T-cell (primary cell): ENCODE results near the gene MIA. TPM values are rescaled to one million over a fixed set of nuclear protein-coding genes. Genes with fewer than 3 reads are reported as not detected.

Experiments
- ATAC-seq, 4 experiments: fragments of 200-7000 bp in 3 of 4; fragments of 150-1000 bp in 1 of 4; cut with Tn5 transposase; replicated peaks in 1 of 4; 1 replicate in 3 of 4; 2 replicates in 1 of 4; pipeline ENCODE4 v1.10.0; 2021; ENCODE audit warnings: moderate library complexity in 3 of 4, mild to moderate bottlenecking in 2 of 4, moderate number of reproducible peaks in 1 of 4
- CTCF ChIA-PET, 2 donors: fragments of 300-600 bp; sonication (Branson Sonifier 250); formaldehyde crosslinking; loops; one replicate each; lab custom pipeline; 2022; ENCODE audit warnings: antibody characterized with exemption in 2 of 2; lab: Charles Lee
- POLR2A ChIA-PET, 2 donors: fragments of 300-600 bp; sonication (Branson Sonifier 250); formaldehyde crosslinking; loops; one replicate each; lab custom pipeline; 2022; ENCODE audit warnings: antibody characterized with exemption in 2 of 2; lab: Charles Lee
- DNase-seq, 35 experiments: peaks; one replicate each; pipeline versions ENCODE4 v3.0.0 to v3.0.0-alpha.2; 2013 to 2023
- H3K27ac ChIP-seq: one replicate; pipeline ENCODE4 v1.5.1; 2013; ENCODE audit warnings: low read length
- H3K27me3 ChIP-seq, 2 experiments: replicated peaks in 1 of 2; 1 replicate in 1 of 2; 2 replicates in 1 of 2; pipeline versions ENCODE4 v1.6.1 to v1.7.0; 2013; ENCODE audit warnings: low read length in 1 of 2, mixed read lengths in 1 of 2; ENCODE audit not compliant: control insufficient read depth in 2 of 2, insufficient read depth in 2 of 2; ENCODE audit errors: extremely low read depth in 1 of 2
- H3K36me3 ChIP-seq, 2 donors: 1 replicate in 1 of 2; 2 replicates in 1 of 2; pipeline versions ENCODE4 v1.6.1 to v1.7.0; 2013; ENCODE audit warnings: low read length in 1 of 2; ENCODE audit not compliant: control insufficient read depth in 2 of 2, insufficient read depth in 1 of 2; ENCODE audit errors: extremely low read depth in 1 of 2
- H3K4me1 ChIP-seq, 2 experiments: 1 replicate in 1 of 2; 2 replicates in 1 of 2; pipeline versions ENCODE4 v1.6.1 to v1.7.0; 2013; ENCODE audit warnings: low read length in 2 of 2, mixed read lengths in 1 of 2; ENCODE audit not compliant: insufficient read depth in 2 of 2, control insufficient read depth in 1 of 2; ENCODE audit errors: extremely low read depth in 1 of 2
- H3K4me3 ChIP-seq, 2 donors: 1 replicate in 1 of 2; 2 replicates in 1 of 2; pipeline versions ENCODE4 v1.5.1 to v1.7.0; 2013; ENCODE audit warnings: mild to moderate bottlenecking in 2 of 2, low read length in 1 of 2, moderate library complexity in 1 of 2; ENCODE audit not compliant: control insufficient read depth in 1 of 2; ENCODE audit errors: extremely low read depth in 1 of 2
- H3K9me3 ChIP-seq: 2 replicates; pipeline ENCODE4 v1.7.0; 2013
- H3K27ac Mint-ChIP-seq, 2 donors: one replicate each; pipeline ENCODE4 v1.8.0; 2020 to 2021; ENCODE audit warnings: mild to moderate bottlenecking in 2 of 2, mixed read lengths in 2 of 2
- H3K27me3 Mint-ChIP-seq, 2 donors: one replicate each; pipeline ENCODE4 v1.8.0; 2021 to 2022; ENCODE audit warnings: mixed read lengths in 2 of 2
- H3K36me3 Mint-ChIP-seq: one replicate; pipeline ENCODE4 v1.8.0; 2021; ENCODE audit warnings: mixed read lengths
- H3K4me1 Mint-ChIP-seq, 3 donors: one replicate each; pipeline ENCODE4 v1.8.0; 2020 to 2022; ENCODE audit warnings: mixed read lengths in 3 of 3, mild to moderate bottlenecking in 1 of 3
- H3K4me3 Mint-ChIP-seq, 3 donors: one replicate each; pipeline ENCODE4 v1.8.0; 2020 to 2022; ENCODE audit warnings: mild to moderate bottlenecking in 3 of 3, mixed read lengths in 3 of 3, moderate library complexity in 3 of 3
- H3K9me3 Mint-ChIP-seq, 3 donors: one replicate each; pipeline ENCODE4 v1.8.0; 2020 to 2022; ENCODE audit warnings: mixed read lengths in 3 of 3
- WGBS: methylation state at CpG from one replicate; pipeline ENCODE4 v1.1.5; 2013; ENCODE audit warnings: missing lambda C conversion rate; ENCODE audit not compliant: insufficient coverage; 5-methylcytosine and 5-hydroxymethylcytosine counted together
- total RNA-seq, 35 experiments: library from RNA in 6 of 35; stranded (reverse) in 6 of 35; fragments of 120-200 nt in 1 of 35; gene quantifications; one replicate each; pipeline versions ENCODE4 v1.2.1 to v1.2.4 and lab custom pipeline; 2013 to 2026

The MIA gene
- total RNA-seq, 5 donors from 2014 or later (not counting 1 experiment from before 2014, with no cell fraction given) = 1.5 to 5.2 (median 4.1) TPM; not detected in 1

GRCh38 chr19:40736661-40737060 is 38.7 kb upstream of the MIA start:
- no peak for ATAC-seq
- POLR2A ChIA-PET = no interaction called here
- WGBS = 73% methylated on average over 3 of the region's 9 CpGs
- DNase-seq = no peak
- Mint-ChIP-seq H3K4me1 (no peaks in the 10 kb centered on the region), H3K9me3 (no peaks in the 10 kb centered on the region), H3K36me3 (peaks cover 43% of the 10 kb centered on the region), H3K27me3 (no peaks in the 10 kb centered on the region), H3K27ac (no peak overlapping the region), H3K4me3 (no peak overlapping the region)
- no peak overlapping the region for H3K27ac ChIP-seq
- no peaks in the 10 kb centered on the region for H3K4me1 ChIP-seq
- no peaks in the 10 kb centered on the region for H3K9me3 ChIP-seq
- peaks cover 22 to 53% of the 10 kb centered on the region in 2 donors for H3K36me3 ChIP-seq
- no peaks in the 10 kb centered on the region for H3K27me3 ChIP-seq
- no peak overlapping the region for H3K4me3 ChIP-seq
- CTCF ChIA-PET = no interaction called here

GRCh38 chr19:40737102-40737644 is 38.1 kb upstream of the MIA start:
- CTCF ChIA-PET = no interaction called here
- no peaks in the 10 kb centered on the region for H3K4me1 Mint-ChIP-seq
- ATAC-seq = no peak
- peaks cover 43% of the 10 kb centered on the region for H3K36me3 Mint-ChIP-seq
- Histone ChIP-seq H3K9me3 (no peaks in the 10 kb centered on the region), H3K4me3 (no peak overlapping the region), H3K36me3 (peaks cover 22 to 53% of the 10 kb centered on the region in 2 donors), H3K27me3 (no peaks in the 10 kb centered on the region), H3K4me1 (no peaks in the 10 kb centered on the region), H3K27ac (no peak overlapping the region)
- WGBS = 98% methylated on average over 9 of the region's 9 CpGs
- H3K9me3 Mint-ChIP-seq = no peaks in the 10 kb centered on the region
- no peak overlapping the region for H3K27ac Mint-ChIP-seq
- no peaks in the 10 kb centered on the region for H3K27me3 Mint-ChIP-seq
- no peak for DNase-seq
- POLR2A ChIA-PET = no interaction called here
- H3K4me3 Mint-ChIP-seq = no peak overlapping the region

- WGBS = 81% methylated on average over 22 of the region's 22 CpGs
- no peak overlapping the region for H3K27ac ChIP-seq
- ChIA-PET POLR2A (no interaction called here), CTCF (no interaction called here)
- peaks cover 25% of the 10 kb centered on the region for H3K36me3 Mint-ChIP-seq
- no peaks in the 10 kb centered on the region for H3K4me1 Mint-ChIP-seq
- no peaks in the 10 kb centered on the region for H3K27me3 ChIP-seq
- no peaks in the 10 kb centered on the region for H3K9me3 ChIP-seq
- H3K4me1 ChIP-seq = no peaks in the 10 kb centered on the region
- DNase-seq = no peak
- no peak overlapping the region for H3K27ac Mint-ChIP-seq
- H3K4me3 Mint-ChIP-seq = no peak overlapping the region
- H3K9me3 Mint-ChIP-seq = no peaks in the 10 kb centered on the region
- ATAC-seq = no peak
- no peaks in the 10 kb centered on the region for H3K27me3 Mint-ChIP-seq
- H3K4me3 ChIP-seq = no peak overlapping the region
- peaks cover 19 to 38% of the 10 kb centered on the region in 2 donors for H3K36me3 ChIP-seq
Measured at GRCh38 chr19:40739030-40739839, 36.1 kb upstream of the MIA start.

- Histone ChIP-seq H3K27me3 (no peaks in the 10 kb centered on the region), H3K36me3 (peaks cover 19 to 31% of the 10 kb centered on the region in 2 donors), H3K9me3 (no peaks in the 10 kb centered on the region), H3K4me1 (no peaks in the 10 kb centered on the region), H3K27ac (no peak overlapping the region), H3K4me3 (no peak overlapping the region)
- H3K36me3 Mint-ChIP-seq = peaks cover 20% of the 10 kb centered on the region
- ATAC-seq (no peak), DNase-seq (no peak)
- no peak overlapping the region for H3K27ac Mint-ChIP-seq
- ChIA-PET POLR2A (no interaction called here), CTCF (no interaction called here)
- no peaks in the 10 kb centered on the region for H3K4me1 Mint-ChIP-seq
- H3K27me3 Mint-ChIP-seq = no peaks in the 10 kb centered on the region
- 92% methylated on average over 12 of the region's 16 CpGs for WGBS
- no peaks in the 10 kb centered on the region for H3K9me3 Mint-ChIP-seq
- H3K4me3 Mint-ChIP-seq = no peak overlapping the region
Measured at GRCh38 chr19:40739871-40740703, 35.2 kb upstream of the MIA start.

GRCh38 chr19:40740747-40741146 is 34.6 kb upstream of the MIA start:
- no peaks in the 10 kb centered on the region for H3K27me3 Mint-ChIP-seq
- POLR2A ChIA-PET = interaction anchor here in 1 of 2 donors (0.7 kb wide), 1 partner anchor 534 kb away, joined by 5 read pairs; no protein-coding TSS in a partner anchor

More at GRCh38 chr19:40740747-40741146, 34.6 kb upstream of the MIA start:
- H3K4me1 Mint-ChIP-seq = no peaks in the 10 kb centered on the region
- no peak overlapping the region for H3K4me3 Mint-ChIP-seq
- H3K4me3 ChIP-seq = no peak overlapping the region
- no peaks in the 10 kb centered on the region for H3K9me3 ChIP-seq
- no peak overlapping the region for H3K27ac ChIP-seq
- ATAC-seq (no peak), DNase-seq (no peak)
- no peaks in the 10 kb centered on the region for H3K9me3 Mint-ChIP-seq
- peaks cover 19 to 24% of the 10 kb centered on the region in 2 donors for H3K36me3 ChIP-seq
- H3K36me3 Mint-ChIP-seq = peaks cover 14% of the 10 kb centered on the region
- WGBS = 88% methylated on average over 3 of the region's 6 CpGs
- no peaks in the 10 kb centered on the region for H3K4me1 ChIP-seq
- CTCF ChIA-PET = no interaction called here
- H3K27me3 ChIP-seq = no peaks in the 10 kb centered on the region
- H3K27ac Mint-ChIP-seq = no peak overlapping the region
